HepG2 (cell line): Measurements from ENCODE around the gene PGP. TPM values are rescaled to one million over a fixed set of nuclear protein-coding genes. Genes with fewer than 3 reads are reported as not detected.
A peak's percentile ranks its signal among the peaks of the same experiment; 100 is the strongest.

Experiments
- ATF2 ChIP-seq: sonication (generic); formaldehyde crosslinking; IDR thresholded peaks from 2 replicates; pipeline ENCODE4 v1.4.0; 2020; ENCODE audit warnings: missing genetic modification reagents
- BCL6 ChIP-seq: IDR thresholded peaks from 2 replicates; pipeline ENCODE4 v1.6.1; 2016; ENCODE audit warnings: missing genetic modification reagents, missing compliant biosample characterization
- CCAR2 ChIP-seq: fragments of 200-400 bp; formaldehyde crosslinking; optimal IDR thresholded peaks from 2 replicates; pipeline ENCODE3; 2018; ENCODE audit warnings: low read depth, mild to moderate bottlenecking, low read length, moderate library complexity
- DBP ChIP-seq: sonication (generic); formaldehyde crosslinking; IDR thresholded peaks from 2 replicates; pipeline ENCODE4 v1.4.0; 2020; ENCODE audit warnings: missing genetic modification reagents; ENCODE audit errors: not compliant biosample characterization
- DR1 ChIP-seq: sonication (generic); formaldehyde crosslinking; IDR thresholded peaks from 2 replicates; pipeline ENCODE4 v1.8.0; 2021; ENCODE audit warnings: mild to moderate bottlenecking, missing genetic modification reagents, inconsistent platforms
- DRAP1 ChIP-seq: IDR thresholded peaks from 2 replicates; pipeline ENCODE4 v1.6.1; 2016; ENCODE audit warnings: missing genetic modification reagents, missing compliant biosample characterization
- HHEX ChIP-seq: IDR thresholded peaks from 2 replicates; pipeline ENCODE4 v1.6.1; 2016; ENCODE audit warnings: control low read depth
- HIVEP1 ChIP-seq: sonication (generic); formaldehyde crosslinking; IDR thresholded peaks from 2 replicates; pipeline ENCODE4 v1.4.0; 2020; ENCODE audit warnings: mild to moderate bottlenecking, missing genetic modification reagents
- NKX3-1 ChIP-seq: sonication (generic); formaldehyde crosslinking; IDR thresholded peaks from 2 replicates; pipeline ENCODE4 v1.5.0; 2020; ENCODE audit warnings: missing genetic modification reagents
- POLR2AphosphoS5 ChIP-seq: IDR thresholded peaks from 2 replicates; pipeline ENCODE4 v1.6.1; 2012; ENCODE audit warnings: low read depth, low read length
- PREB ChIP-seq: sonication (generic); formaldehyde crosslinking; IDR thresholded peaks from 2 replicates; pipeline ENCODE4 v1.4.0; 2020; ENCODE audit warnings: missing genetic modification reagents
- SALL1 ChIP-seq: sonication (generic); formaldehyde crosslinking; IDR thresholded peaks from 2 replicates; pipeline ENCODE4 v1.8.0; 2022; ENCODE audit warnings: mild to moderate bottlenecking, missing genetic modification reagents
- SMAD9 ChIP-seq: sonication (generic); formaldehyde crosslinking; IDR thresholded peaks from 2 replicates; pipeline ENCODE4 v1.5.1; 2020; ENCODE audit warnings: mild to moderate bottlenecking, missing genetic modification reagents
- TRAFD1 ChIP-seq: sonication (generic); formaldehyde crosslinking; IDR thresholded peaks from 2 replicates; pipeline ENCODE4 v1.5.1; 2020; ENCODE audit warnings: missing genetic modification reagents, mild to moderate bottlenecking, borderline replicate concordance
- UBTF ChIP-seq: sonication (generic); formaldehyde crosslinking; IDR thresholded peaks from 2 replicates; pipeline ENCODE4 v1.4.0; 2020; ENCODE audit warnings: mild to moderate bottlenecking, missing genetic modification reagents
- ZC3H4 ChIP-seq: sonication (generic); formaldehyde crosslinking; IDR thresholded peaks from 2 replicates; pipeline ENCODE4 v1.4.0; 2020; ENCODE audit warnings: missing genetic modification reagents, borderline replicate concordance
- ZFAT ChIP-seq: sonication (generic); formaldehyde crosslinking; conservative IDR thresholded peaks from 2 replicates; pipeline ENCODE4 v1.8.1; 2023; ENCODE audit warnings: missing genetic modification reagents, inconsistent platforms
- ZNF138 ChIP-seq: sonication (generic); formaldehyde crosslinking; IDR thresholded peaks from 2 replicates; pipeline ENCODE4 v1.5.0; 2020; ENCODE audit warnings: mild to moderate bottlenecking, low read depth, missing genetic modification reagents
- ZNF143 ChIP-seq: sonication (generic); formaldehyde crosslinking; IDR thresholded peaks from 2 replicates; pipeline ENCODE4 v1.4.0; 2020; ENCODE audit warnings: missing genetic modification reagents
- ZNF224 ChIP-seq: sonication (generic); formaldehyde crosslinking; IDR thresholded peaks from 2 replicates; pipeline ENCODE4 v1.5.0; 2020; ENCODE audit warnings: mild to moderate bottlenecking, missing genetic modification reagents
- ZNF225 ChIP-seq: sonication (generic); formaldehyde crosslinking; IDR thresholded peaks from 2 replicates; pipeline ENCODE4 v1.4.0; 2020; ENCODE audit warnings: mild to moderate bottlenecking, missing genetic modification reagents
- ZNF460 ChIP-seq: sonication (generic); formaldehyde crosslinking; IDR thresholded peaks from 2 replicates; pipeline ENCODE4 v1.5.1; 2020; ENCODE audit warnings: missing genetic modification reagents, mild to moderate bottlenecking, borderline replicate concordance
- ZNF670 ChIP-seq: sonication (generic); formaldehyde crosslinking; IDR thresholded peaks from 2 replicates; pipeline ENCODE4 v1.8.0; 2022; ENCODE audit warnings: mild to moderate bottlenecking, missing genetic modification reagents, borderline replicate concordance
- polyA plus RNA-seq, 8 experiments: library from polyadenylated mRNA; depleted of rRNA in 3 of 8; stranded (reverse) in 7 of 8; unstranded in 1 of 8; fragments of >200 nt; fragmentation: Illumina TruSeq in 4 of 8; extraction: Trizol in 4 of 8; gene quantifications; 2 replicates each; pipeline versions ENCODE4 v1.2.1 to v1.2.3, GENCODE V29; 2011 to 2016; ENCODE audit warnings: low read depth in 4 of 8, missing spikeins in 1 of 8, mixed read lengths in 1 of 8; ENCODE audit not compliant: insufficient read depth in 1 of 8
- total RNA-seq, 5 experiments: library from RNA; depleted of rRNA; stranded (reverse); fragments of >200 nt; fragmentation: Illumina TruSeq; extraction: Trizol; gene quantifications; 2 replicates each; pipeline ENCODE4 v1.2.3, GENCODE V29; 2016; ENCODE audit warnings: low read depth in 1 of 5

PGP gene
- total and polyA plus RNA-seq, 2 of the 13 experiments (the other 11 are each of a cell fraction or from before 2014, with no cell fraction given) = 7.3 to 18.3 TPM

- peak; percentile 96 for TF ChIP-seq DR1 (CRISPR knock-in tag)
- TF ChIP-seq CCAR2 = no peak
- peak; percentile 86 for TF ChIP-seq UBTF
- TF ChIP-seq HHEX = no peak
- no peak for TF ChIP-seq PREB (CRISPR knock-in tag)
- TF ChIP-seq ZNF670 (CRISPR knock-in tag) = no peak
- no peak for TF ChIP-seq HIVEP1 (CRISPR knock-in tag)
- no peak for TF ChIP-seq TRAFD1 (CRISPR knock-in tag)
- no peak for TF ChIP-seq ZNF460 (CRISPR knock-in tag)
- peak; percentile 92 for TF ChIP-seq DRAP1
- TF ChIP-seq SALL1 (CRISPR knock-in tag) = peak; percentile 86
- peak; percentile 47; the same call in 1 of the 2 replicates for TF ChIP-seq NKX3-1
- TF ChIP-seq POLR2AphosphoS5 = peak; percentile 68
- 0 out of 2 replicates have a peak, but pooled peaks have one; percentile 38 for TF ChIP-seq ZNF224 (CRISPR knock-in tag)
- TF ChIP-seq ZNF225 = peak; percentile 70
- no peak for TF ChIP-seq DBP (CRISPR knock-in tag)
- peak; percentile 88; the same call in 1 of the 2 replicates for TF ChIP-seq ATF2 (CRISPR knock-in tag)
- TF ChIP-seq SMAD9 (CRISPR knock-in tag) = no peak
- no peak for TF ChIP-seq ZFAT (CRISPR knock-in tag)
- no peak for TF ChIP-seq ZC3H4
- TF ChIP-seq ZNF138 (CRISPR knock-in tag) = peak; percentile 51; the same call in 1 of the 2 replicates
- TF ChIP-seq BCL6 (CRISPR knock-in tag) = peak; percentile 38; the same call in 1 of the 2 replicates
- peak; percentile 3 for TF ChIP-seq ZNF143 (CRISPR knock-in tag)
Measured at GRCh38 chr16:2223221-2223941, 8.7 kb upstream of the PGP start, which contains the start of gene E4F1 (continued).
